G401.6 (cell line): Measurements from ENCODE around the gene TSPEAR.
"Not testable (repeated sequence)": the region's sequence is repeated elsewhere in the genome, so short reads cannot be mapped to it uniquely, and the experiment has no call there.

Experiments
- FAIRE-seq: peaks from 2 replicates; lab custom pipeline; 2012; peaks lifted over from hg19 to GRCh38; lab: Jason Lieb, UNC

TSPEAR gene

GRCh38 chr21:44627181-44627822 lies 84.1 kb downstream of the TSPEAR start:
- not testable (repeated sequence) for FAIRE-seq

- FAIRE-seq, result no peak
Observed at GRCh38 chr21:44626673-44627143, 84.7 kb downstream of the TSPEAR start, which contains the start of gene KRTAP10-9. Gene KRTAP10-9 (plus strand): TSS chr21:44627093. CDS start chr21:44627172, 79 bp downstream.

- no peak for FAIRE-seq
Observed at GRCh38 chr21:44626262-44626661, 85.1 kb downstream of the TSPEAR start.

GRCh38 chr21:44625756-44626155 lies 85.6 kb downstream of the TSPEAR start:
- FAIRE-seq, result no peak

- no peak for FAIRE-seq
Observed at GRCh38 chr21:44623575-44623974, 87.8 kb downstream of the TSPEAR start.

- no peak for FAIRE-seq
Observed at GRCh38 chr21:44619886-44620285, 91.5 kb downstream of the TSPEAR start.

- FAIRE-seq, result no peak
Observed at GRCh38 chr21:44618909-44619308, 92.5 kb downstream of the TSPEAR start.

GRCh38 chr21:44618504-44618903 lies 92.9 kb downstream of the TSPEAR start:
- no peak for FAIRE-seq

GRCh38 chr21:44617071-44617501 lies 94.3 kb downstream of the TSPEAR start:
- FAIRE-seq, result no peak

GRCh38 chr21:44616591-44616926 lies 94.8 kb downstream of the TSPEAR start:
- FAIRE-seq, result no peak

GRCh38 chr21:44615911-44616590 lies 95.3 kb downstream of the TSPEAR start:
- FAIRE-seq, result no peak

GRCh38 chr21:44615466-44615865 lies 95.9 kb downstream of the TSPEAR start:
- FAIRE-seq, result no peak

GRCh38 chr21:44614961-44615391 lies 96.4 kb downstream of the TSPEAR start:
- FAIRE-seq, result no peak

- FAIRE-seq, result no peak
Observed at GRCh38 chr21:44614161-44614631, 97.2 kb downstream of the TSPEAR start.

- FAIRE-seq, result no peak
Observed at GRCh38 chr21:44613386-44614155, 97.8 kb downstream of the TSPEAR start.

GRCh38 chr21:44612669-44613229 lies 98.6 kb downstream of the TSPEAR start:
- FAIRE-seq, result no peak

- no peak for FAIRE-seq
Observed at GRCh38 chr21:44612029-44612486, 99.3 kb downstream of the TSPEAR start, which contains the start of gene KRTAP10-8. Gene KRTAP10-8 (plus strand): TSS chr21:44612079. CDS start chr21:44612101, 22 bp downstream.

GRCh38 chr21:44611551-44611950 lies 99.8 kb downstream of the TSPEAR start:
- FAIRE-seq, result no peak

GRCh38 chr21:44610157-44610843 lies 101.1 kb downstream of the TSPEAR start:
- not testable (repeated sequence) for FAIRE-seq

GRCh38 chr21:44609193-44609592 lies 102.2 kb downstream of the TSPEAR start:
- FAIRE-seq, result no peak

- no peak for FAIRE-seq
Observed at GRCh38 chr21:44606495-44606894, 104.9 kb downstream of the TSPEAR start.

GRCh38 chr21:44603911-44604310 lies 107.5 kb downstream of the TSPEAR start:
- FAIRE-seq, result no peak
